Activated naive CD8-positive, alpha-beta T cell treated with anti-CD3 and anti-CD28 coated beads, Interleukin-2, amount 50 U/mL, for 16 hours (primary cell): ENCODE measurements around the gene MPPED1.
A peak's percentile ranks its signal among the peaks of the same experiment; 100 is the strongest.

ENCODE experiments used
- DNase-seq: peaks from one replicate; pipeline ENCODE4 v3.0.0-alpha.2; 2020; ENCODE audit warnings: low read depth, low spot score

MPPED1 gene

GRCh38 chr22:43411869-43412807 lies at the start of gene MPPED1:
TSS of gene MPPED1 (plus strand) at chr22:43412014. CDS start at chr22:43424986, 12,972 bp downstream.
- no peak for DNase-seq

- no peak for DNase-seq
Measured at GRCh38 chr22:43363315-43364168, 48.3 kb upstream of the MPPED1 start.

- no peak for DNase-seq
Measured at GRCh38 chr22:43364169-43364435, 47.7 kb upstream of the MPPED1 start.

- DNase-seq: no peak
Measured at GRCh38 chr22:43365715-43366440, 45.9 kb upstream of the MPPED1 start.

GRCh38 chr22:43370036-43370435 lies 41.8 kb upstream of the MPPED1 start:
- DNase-seq: no peak

GRCh38 chr22:43375951-43376455 lies 35.8 kb upstream of the MPPED1 start:
- no peak for DNase-seq

- no peak for DNase-seq
Measured at GRCh38 chr22:43376765-43377547, 34.9 kb upstream of the MPPED1 start.

- no peak for DNase-seq
Measured at GRCh38 chr22:43377548-43377895, 34.3 kb upstream of the MPPED1 start.

- no peak for DNase-seq
Measured at GRCh38 chr22:43377896-43378704, 33.7 kb upstream of the MPPED1 start.

- no peak for DNase-seq
Measured at GRCh38 chr22:43381693-43382092, 30.1 kb upstream of the MPPED1 start.

- no peak for DNase-seq
Measured at GRCh38 chr22:43384863-43385262, 27.0 kb upstream of the MPPED1 start.

- DNase-seq: peak; percentile 34
Measured at GRCh38 chr22:43385770-43386641, 25.8 kb upstream of the MPPED1 start.

GRCh38 chr22:43387815-43388214 lies 24.0 kb upstream of the MPPED1 start:
- DNase-seq: no peak

- peak; percentile 43 for DNase-seq
Measured at GRCh38 chr22:43388420-43388851, 23.4 kb upstream of the MPPED1 start.

- no peak for DNase-seq
Measured at GRCh38 chr22:43389227-43389836, 22.5 kb upstream of the MPPED1 start.

- DNase-seq: no peak
Measured at GRCh38 chr22:43390166-43390565, 21.6 kb upstream of the MPPED1 start.

- no peak for DNase-seq
Measured at GRCh38 chr22:43390872-43391271, 20.9 kb upstream of the MPPED1 start.

GRCh38 chr22:43391306-43391705 lies 20.5 kb upstream of the MPPED1 start:
- no peak for DNase-seq
